Neutrophil (primary cell): ENCODE data around the gene RPL6.

Experiments
- H3K27ac ChIP-seq: fragments of 200-600 bp; sonication (generic); 2 replicates; pipeline ENCODE4 v1.5.1; 2016; ENCODE audit warnings: mild to moderate bottlenecking, moderate library complexity
- H3K27me3 ChIP-seq: fragments of 200-600 bp; sonication (generic); 2 replicates; pipeline ENCODE4 v1.6.0; 2016; ENCODE audit warnings: mild to moderate bottlenecking
- H3K36me3 ChIP-seq: fragments of 200-600 bp; sonication (generic); 2 replicates; pipeline ENCODE4 v1.5.1; 2017
- H3K4me1 ChIP-seq, 2 experiments: fragments of 200-600 bp in 1 of 2; sonication (generic) in 1 of 2; 1 replicate in 1 of 2; 2 replicates in 1 of 2; pipeline versions ENCODE4 v1.5.1 to v1.6.1; 2013 to 2016; ENCODE audit warnings: low read depth in 1 of 2, low read length in 1 of 2, mild to moderate bottlenecking in 1 of 2, moderate library complexity in 1 of 2; ENCODE audit not compliant: control insufficient read depth in 1 of 2, insufficient read depth in 1 of 2
- H3K4me3 ChIP-seq, 2 experiments: fragments of 200-600 bp in 1 of 2; sonication (generic) in 1 of 2; 1 replicate in 1 of 2; 2 replicates in 1 of 2; pipeline ENCODE4 v1.5.1; 2013 to 2016; ENCODE audit warnings: low read depth in 1 of 2, low read length in 1 of 2, mild to moderate bottlenecking in 1 of 2, moderate library complexity in 1 of 2
- H3K9me3 ChIP-seq: fragments of 200-600 bp; sonication (generic); 2 replicates; pipeline ENCODE4 v1.5.1; 2016
- TF ChIP-seq, protein P1 (sequence below): fragments of 200-600 bp; sonication (generic); IDR thresholded peaks from 2 replicates; pipeline ENCODE4 v1.5.1; 2016; ENCODE audit warnings: antibody characterized with exemption

The RPL6 gene

GRCh38 chr12:112380663-112381405 lies 28.6 kb downstream of the RPL6 start:
- Histone ChIP-seq H3K4me1 (peaks cover 17 to 22% of the 10 kb centered on the region in 2 experiments), H3K27ac (peak overlapping the region; percentile 84), H3K27me3 (no peaks in the 10 kb centered on the region), H3K4me3 (peak overlapping the region; percentile 81 to 89), H3K36me3 (no peaks in the 10 kb centered on the region), H3K9me3 (no peaks in the 10 kb centered on the region)
- TF ChIP-seq, protein P1, sequence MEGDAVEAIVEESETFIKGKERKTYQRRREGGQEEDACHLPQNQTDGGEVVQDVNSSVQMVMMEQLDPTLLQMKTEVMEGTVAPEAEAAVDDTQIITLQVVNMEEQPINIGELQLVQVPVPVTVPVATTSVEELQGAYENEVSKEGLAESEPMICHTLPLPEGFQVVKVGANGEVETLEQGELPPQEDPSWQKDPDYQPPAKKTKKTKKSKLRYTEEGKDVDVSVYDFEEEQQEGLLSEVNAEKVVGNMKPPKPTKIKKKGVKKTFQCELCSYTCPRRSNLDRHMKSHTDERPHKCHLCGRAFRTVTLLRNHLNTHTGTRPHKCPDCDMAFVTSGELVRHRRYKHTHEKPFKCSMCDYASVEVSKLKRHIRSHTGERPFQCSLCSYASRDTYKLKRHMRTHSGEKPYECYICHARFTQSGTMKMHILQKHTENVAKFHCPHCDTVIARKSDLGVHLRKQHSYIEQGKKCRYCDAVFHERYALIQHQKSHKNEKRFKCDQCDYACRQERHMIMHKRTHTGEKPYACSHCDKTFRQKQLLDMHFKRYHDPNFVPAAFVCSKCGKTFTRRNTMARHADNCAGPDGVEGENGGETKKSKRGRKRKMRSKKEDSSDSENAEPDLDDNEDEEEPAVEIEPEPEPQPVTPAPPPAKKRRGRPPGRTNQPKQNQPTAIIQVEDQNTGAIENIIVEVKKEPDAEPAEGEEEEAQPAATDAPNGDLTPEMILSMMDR = no peak

DNA sequence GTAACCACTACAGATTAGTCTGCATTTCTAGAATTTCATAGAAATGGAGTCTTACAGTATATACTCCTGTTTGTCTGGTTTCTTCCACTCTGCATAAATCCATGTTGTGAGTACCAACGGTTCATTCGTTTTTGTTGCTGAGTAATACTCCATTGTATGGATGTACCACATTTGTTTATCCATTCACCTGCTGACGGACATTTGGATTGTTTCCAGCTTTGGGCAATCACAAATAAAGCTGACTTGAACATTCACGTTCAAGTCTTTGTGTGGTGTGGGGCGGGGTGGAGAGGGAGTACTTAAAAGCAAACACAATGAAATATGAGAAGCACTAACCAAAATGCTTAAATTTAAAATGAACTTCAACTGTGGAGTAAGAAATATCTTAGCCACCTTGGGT lies 34.3 kb downstream of the RPL6 start:
- no peaks in the 10 kb centered on the region for H3K36me3 ChIP-seq
- no peaks in the 10 kb centered on the region for H3K4me1 ChIP-seq
- H3K4me3 ChIP-seq = no peak overlapping the region
- H3K9me3 ChIP-seq = no peaks in the 10 kb centered on the region
- no peak overlapping the region for H3K27ac ChIP-seq
- TF ChIP-seq, protein P1 = no peak
- no peaks in the 10 kb centered on the region for H3K27me3 ChIP-seq

GRCh38 chr12:112374166-112374740 lies 35.2 kb downstream of the RPL6 start:
- no peak overlapping the region for H3K27ac ChIP-seq
- no peak overlapping the region for H3K4me3 ChIP-seq
- TF ChIP-seq, protein P1 = no peak

DNA sequence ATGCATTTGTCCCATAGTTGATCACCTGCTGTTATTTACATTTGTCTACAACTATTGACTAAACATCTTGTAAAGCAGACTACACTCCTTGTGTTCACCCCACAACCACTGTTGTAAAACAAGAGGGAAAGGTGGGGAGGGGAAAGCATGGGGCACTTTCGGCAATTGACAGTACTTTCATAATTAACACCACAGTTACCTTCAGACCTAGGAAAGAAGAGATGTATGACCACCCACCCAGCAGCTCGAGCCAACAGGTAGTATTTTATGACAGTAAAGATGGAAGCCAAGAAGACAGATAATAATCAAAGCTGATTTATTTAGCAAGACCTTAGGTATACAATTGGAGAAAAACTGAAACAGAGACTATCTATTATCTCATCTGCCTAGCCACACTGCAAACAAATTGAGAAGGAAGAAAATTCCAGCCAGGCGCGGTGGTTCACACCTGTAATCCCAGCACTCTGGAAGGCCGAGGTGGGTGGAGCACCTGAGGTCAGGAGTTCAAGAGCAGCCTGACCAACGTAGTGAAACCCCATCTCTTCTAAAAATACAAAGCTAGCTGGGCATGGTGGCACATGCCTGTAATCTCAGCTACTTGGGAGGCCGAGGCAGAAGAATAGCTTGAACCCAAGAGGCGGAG lies 38.4 kb downstream of the RPL6 start:
- H3K27ac ChIP-seq = no peak overlapping the region
- H3K4me3 ChIP-seq = no peak overlapping the region
- H3K4me1 ChIP-seq = no peaks in the 10 kb centered on the region
- TF ChIP-seq, protein P1 = no peak
- H3K27me3 ChIP-seq = no peaks in the 10 kb centered on the region
- no peaks in the 10 kb centered on the region for H3K9me3 ChIP-seq
- no peaks in the 10 kb centered on the region for H3K36me3 ChIP-seq

More at GRCh38 chr12:112374166-112374740, 35.2 kb downstream of the RPL6 start:
- H3K9me3 ChIP-seq = no peaks in the 10 kb centered on the region
- no peaks in the 10 kb centered on the region for H3K27me3 ChIP-seq
- H3K4me1 ChIP-seq = no peaks in the 10 kb centered on the region
- no peaks in the 10 kb centered on the region for H3K36me3 ChIP-seq

GRCh38 chr12:112370199-112370598 lies 39.2 kb downstream of the RPL6 start:
- H3K27ac ChIP-seq = no peak overlapping the region
- no peaks in the 10 kb centered on the region for H3K36me3 ChIP-seq
- H3K27me3 ChIP-seq = no peaks in the 10 kb centered on the region
- TF ChIP-seq, protein P1 = no peak
- H3K4me1 ChIP-seq = no peaks in the 10 kb centered on the region
- H3K4me3 ChIP-seq = no peak overlapping the region
- no peaks in the 10 kb centered on the region for H3K9me3 ChIP-seq
